C4-2B (cell line): ENCODE measurements around the gene FNDC7.

ENCODE experiments used
- H3K27ac ChIP-seq: fragments of 450-650 bp; 2 replicates; pipeline ENCODE4 v1.5.1; 2017
- CTCF ChIP-seq: fragments of 450-650 bp; conservative IDR thresholded peaks from 2 replicates; pipeline ENCODE4 v1.5.1; 2017; ENCODE audit warnings: mild to moderate bottlenecking
- ZFX ChIP-seq: fragments of 450-650 bp; IDR thresholded peaks from 2 replicates; pipeline ENCODE4 v1.6.1; 2017

FNDC7 gene

DNA sequence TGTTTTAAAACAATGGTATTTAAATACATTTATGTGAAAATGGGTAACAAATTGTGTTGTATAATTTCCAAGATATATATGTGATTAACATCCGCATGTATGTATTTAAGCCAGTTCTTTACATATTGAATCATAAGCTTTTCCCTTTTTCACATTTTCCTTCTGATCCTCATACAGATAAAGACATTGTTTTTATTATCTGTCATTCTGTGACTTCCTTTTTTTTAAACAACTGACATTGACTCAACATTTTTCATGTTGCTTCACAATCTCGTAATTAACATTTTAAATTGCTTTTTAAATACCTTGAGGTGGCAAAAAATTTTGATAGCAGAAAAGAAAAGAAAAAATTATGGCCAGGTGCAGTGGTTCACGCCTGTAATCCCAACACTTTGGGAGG lies 35.2 kb downstream of the FNDC7 start:
- TF ChIP-seq ZFX (no peak), CTCF (no peak)
- no peak overlapping the region for H3K27ac ChIP-seq

DNA sequence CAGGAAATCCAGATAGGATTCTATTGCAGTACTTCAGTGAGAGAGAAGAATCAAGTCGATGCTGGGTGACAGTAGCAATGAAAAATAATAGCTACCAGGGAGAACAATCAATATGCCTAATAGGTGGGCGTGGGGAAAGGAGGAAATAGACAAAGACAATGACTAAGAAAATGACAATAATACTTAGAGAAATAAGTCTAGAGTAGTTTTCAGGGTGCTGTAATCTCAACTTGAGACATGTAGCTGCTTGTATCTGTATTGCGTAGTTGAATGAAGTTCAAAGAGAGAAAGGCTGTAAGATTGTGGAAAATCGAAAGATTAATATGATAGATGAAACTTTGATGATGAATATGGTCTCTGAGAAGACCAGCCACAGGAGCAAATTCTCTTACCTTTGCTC lies 36.4 kb downstream of the FNDC7 start:
- TF ChIP-seq ZFX (no peak), CTCF (no peak)

DNA sequence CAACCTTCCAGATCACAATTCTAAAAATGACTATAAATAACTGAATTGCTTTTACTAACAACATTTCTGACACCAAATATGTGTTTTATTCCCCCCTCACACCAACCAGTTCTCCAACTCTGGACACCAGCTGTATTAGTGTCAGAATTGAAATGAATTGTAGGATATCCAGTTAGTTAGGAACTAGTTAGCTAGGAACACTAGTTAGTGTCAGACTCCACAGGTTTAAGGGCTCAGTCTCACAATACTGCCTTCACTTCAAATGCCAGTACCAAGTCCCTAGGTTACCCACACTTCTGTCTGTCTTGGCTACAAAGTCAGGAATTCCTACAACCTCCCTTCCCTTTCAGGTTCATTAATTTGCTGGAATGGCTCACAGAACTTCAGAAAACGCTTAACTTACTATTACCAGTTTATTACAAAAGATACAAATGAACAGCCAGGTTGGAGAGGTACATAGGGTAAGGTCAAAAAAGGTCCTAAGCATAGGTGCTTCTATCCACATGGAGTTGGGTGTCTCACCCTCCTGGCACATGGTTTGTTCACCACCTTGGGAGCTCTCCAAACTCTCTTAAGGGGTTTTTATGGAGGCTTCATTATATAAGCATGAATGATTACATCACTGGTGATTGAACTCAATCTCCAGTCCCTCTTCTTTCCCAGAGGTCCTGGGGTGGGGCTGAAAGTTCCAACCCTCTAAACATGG lies 37.9 kb downstream of the FNDC7 start:
- TF ChIP-seq ZFX (no peak), CTCF (no peak)
- H3K27ac ChIP-seq: no peak overlapping the region

More for the DNA sequence above, 36.4 kb downstream of the FNDC7 start:
- H3K27ac ChIP-seq: no peak overlapping the region

DNA sequence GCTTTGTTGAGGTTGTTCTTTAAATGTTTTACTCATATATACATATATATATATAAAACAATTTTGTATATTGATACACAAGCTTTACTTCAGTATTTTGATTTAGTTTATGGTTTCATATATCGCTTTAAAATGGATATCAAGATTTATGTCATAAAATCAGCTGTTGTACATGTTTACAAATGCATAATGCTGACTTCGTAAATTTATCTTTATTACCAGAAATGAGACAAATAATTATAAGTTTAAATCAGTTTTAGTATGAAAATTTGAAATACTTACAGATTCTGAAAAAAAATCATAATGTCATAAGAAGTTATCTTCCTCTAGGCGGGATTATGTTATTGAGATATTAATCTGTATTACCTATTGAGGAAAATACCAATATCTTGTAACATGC lies 40.7 kb downstream of the FNDC7 start:
- H3K27ac ChIP-seq: no peak overlapping the region
- TF ChIP-seq CTCF (no peak), ZFX (no peak)

- H3K27ac ChIP-seq: no peak overlapping the region
- TF ChIP-seq CTCF: no peak
- TF ChIP-seq ZFX: no peak
These were observed 46.1 kb downstream of the FNDC7 start for GRCh38 chr1:108758796-108759195.

GRCh38 chr1:108767115-108767514 lies 54.4 kb downstream of the FNDC7 start:
- TF ChIP-seq CTCF: no peak
- no peak for TF ChIP-seq ZFX
- no peak overlapping the region for H3K27ac ChIP-seq

GRCh38 chr1:108767708-108768107 lies 55.0 kb downstream of the FNDC7 start:
- H3K27ac ChIP-seq: no peak overlapping the region
- TF ChIP-seq ZFX (no peak), CTCF (no peak)
